Mucosa of rectum (tissue), 2 donors: ENCODE data around the gene PTPRG.
"Not testable (repeated sequence)": the region's sequence is repeated elsewhere in the genome, so short reads cannot be mapped to it uniquely, and the experiment has no call there.

Experiments used
- H3K27ac ChIP-seq, 2 donors: one replicate each; pipeline ENCODE4 v1.7.0; 2013; ENCODE audit warnings: inconsistent platforms in 2 of 2, low read depth in 2 of 2, low read length in 2 of 2
- H3K27me3 ChIP-seq, 2 donors: one replicate each; pipeline ENCODE4 v1.7.0; 2013; ENCODE audit warnings: low read length in 2 of 2; ENCODE audit not compliant: control insufficient read depth in 2 of 2, insufficient read depth in 2 of 2
- H3K36me3 ChIP-seq, 2 donors: one replicate each; pipeline ENCODE4 v1.7.0; 2013; ENCODE audit warnings: low read length in 2 of 2; ENCODE audit not compliant: control insufficient read depth in 2 of 2, insufficient read depth in 2 of 2
- H3K4me1 ChIP-seq, 2 donors: one replicate each; pipeline ENCODE4 v1.7.0; 2013; ENCODE audit warnings: low read length in 2 of 2, mild to moderate bottlenecking in 1 of 2; ENCODE audit not compliant: control insufficient read depth in 2 of 2, insufficient read depth in 2 of 2
- H3K4me3 ChIP-seq, 2 donors: one replicate each; pipeline ENCODE4 v1.7.0; 2013; ENCODE audit warnings: low read length in 2 of 2
- H3K9ac ChIP-seq, 2 donors: one replicate each; pipeline ENCODE4 v1.7.0; 2013; ENCODE audit warnings: low read length in 2 of 2, low read depth in 1 of 2, mild to moderate bottlenecking in 1 of 2
- H3K9me3 ChIP-seq, 2 donors: one replicate each; pipeline ENCODE4 v1.7.0; 2013; ENCODE audit warnings: low read length in 2 of 2; ENCODE audit not compliant: control insufficient read depth in 2 of 2
- donor health status: healthy.
- donor health status: Normal muscosa, but diverticular disease.

Gene PTPRG

GRCh38 chr3:61532739-61533500 is 28.5 kb upstream of the PTPRG start:
- H3K36me3 ChIP-seq, result no peaks in the 10 kb centered on the region
- no peak overlapping the region for H3K4me3 ChIP-seq
- H3K27ac ChIP-seq, result no peak overlapping the region
- H3K4me1 ChIP-seq, result no peaks in the 10 kb centered on the region
- no peaks in the 10 kb centered on the region for H3K9me3 ChIP-seq
- H3K9ac ChIP-seq, result no peak overlapping the region
- H3K27me3 ChIP-seq, result no peaks in the 10 kb centered on the region

- Histone ChIP-seq H3K4me1 (no peaks in the 10 kb centered on the region), H3K27ac (no peak overlapping the region), H3K9me3 (no peaks in the 10 kb centered on the region), H3K36me3 (no peaks in the 10 kb centered on the region), H3K9ac (no peak overlapping the region), H3K27me3 (no peaks in the 10 kb centered on the region), H3K4me3 (no peak overlapping the region)
These were observed 25.5 kb upstream of the PTPRG start for GRCh38 chr3:61535826-61536225.

- H3K9ac ChIP-seq, result no peak overlapping the region
- no peaks in the 10 kb centered on the region for H3K4me1 ChIP-seq
- H3K27me3 ChIP-seq, result no peaks in the 10 kb centered on the region
- H3K4me3 ChIP-seq, result no peak overlapping the region
- H3K9me3 ChIP-seq, result no peaks in the 10 kb centered on the region
- H3K27ac ChIP-seq, result no peak overlapping the region
- no peaks in the 10 kb centered on the region for H3K36me3 ChIP-seq
These were observed 24.0 kb upstream of the PTPRG start for GRCh38 chr3:61537366-61537765.

- Histone ChIP-seq H3K36me3 (no peaks in the 10 kb centered on the region), H3K27ac (no peak overlapping the region), H3K4me1 (no peaks in the 10 kb centered on the region), H3K4me3 (no peak overlapping the region), H3K9me3 (no peaks in the 10 kb centered on the region), H3K27me3 (no peaks in the 10 kb centered on the region), H3K9ac (no peak overlapping the region)
These were observed 22.9 kb upstream of the PTPRG start for GRCh38 chr3:61538486-61538885.

GRCh38 chr3:61541694-61542093 is 19.7 kb upstream of the PTPRG start:
- no peaks in the 10 kb centered on the region for H3K27me3 ChIP-seq
- no peaks in the 10 kb centered on the region for H3K36me3 ChIP-seq
- no peaks in the 10 kb centered on the region for H3K4me1 ChIP-seq
- H3K4me3 ChIP-seq, result no peak overlapping the region
- H3K9ac ChIP-seq, result no peak overlapping the region
- H3K9me3 ChIP-seq, result no peaks in the 10 kb centered on the region
- no peak overlapping the region for H3K27ac ChIP-seq

- Histone ChIP-seq H3K36me3 (no peaks in the 10 kb centered on the region), H3K4me3 (no peak overlapping the region), H3K9me3 (no peaks in the 10 kb centered on the region), H3K27ac (no peak overlapping the region), H3K9ac (no peak overlapping the region), H3K4me1 (no peaks in the 10 kb centered on the region), H3K27me3 (no peaks in the 10 kb centered on the region)
These were observed 15.7 kb upstream of the PTPRG start for GRCh38 chr3:61545716-61546115.

GRCh38 chr3:61547625-61548024 is 13.7 kb upstream of the PTPRG start:
- H3K4me3 ChIP-seq, result no peak overlapping the region
- no peaks in the 10 kb centered on the region for H3K36me3 ChIP-seq
- no peaks in the 10 kb centered on the region for H3K4me1 ChIP-seq
- no peak overlapping the region for H3K9ac ChIP-seq
- H3K27me3 ChIP-seq, result no peaks in the 10 kb centered on the region
- no peaks in the 10 kb centered on the region for H3K9me3 ChIP-seq
- no peak overlapping the region for H3K27ac ChIP-seq

- not testable (repeated sequence) for H3K9me3 ChIP-seq, H3K27ac ChIP-seq, H3K4me1 ChIP-seq, H3K9ac ChIP-seq, H3K36me3 ChIP-seq, H3K4me3 ChIP-seq, H3K27me3 ChIP-seq
These were observed 8.7 kb upstream of the PTPRG start for GRCh38 chr3:61552704-61553103.

- Histone ChIP-seq H3K9ac (no peak overlapping the region), H3K4me3 (no peak overlapping the region), H3K9me3 (no peaks in the 10 kb centered on the region), H3K27ac (no peak overlapping the region), H3K27me3 (peaks cover 0 to 3% of the 10 kb centered on the region in 2 donors), H3K36me3 (no peaks in the 10 kb centered on the region), H3K4me1 (peaks cover 11 to 12% of the 10 kb centered on the region in 2 donors)
These were observed 2.1 kb upstream of the PTPRG start for GRCh38 chr3:61559136-61559731.

- peak overlapping the region; percentile 78 to 91 for H3K27ac ChIP-seq
- peak overlapping the region; percentile 70 to 71 for H3K9ac ChIP-seq
- H3K9me3 ChIP-seq, result no peaks in the 10 kb centered on the region
- H3K36me3 ChIP-seq, result no peaks in the 10 kb centered on the region
- H3K4me1 ChIP-seq, result peaks cover 15 to 17% of the 10 kb centered on the region in 2 donors
- H3K27me3 ChIP-seq, result peaks cover 0 to 3% of the 10 kb centered on the region in 2 donors
- H3K4me3 ChIP-seq, result peak overlapping the region; percentile 83 to 85
These were observed 626 bp upstream of the PTPRG start for GRCh38 chr3:61560517-61561373.
